Neuronal stem cell (in vitro differentiated cells): Measurements from ENCODE around the gene KLHDC4.
A peak's percentile ranks its signal among the peaks of the same experiment; 100 is the strongest.

Source experiments
- DNase-seq: peaks from one replicate; pipeline ENCODE4 v3.0.0-alpha.2; 2013; ENCODE audit warnings: low spot score
- H2AFZ ChIP-seq: one replicate; pipeline ENCODE4 v1.6.1; 2013; ENCODE audit warnings: mild to moderate bottlenecking, low read length, inconsistent platforms
- H2AK5ac ChIP-seq: 2 replicates; pipeline ENCODE4 v1.6.1; 2013; ENCODE audit warnings: low read depth, mild to moderate bottlenecking, inconsistent platforms, low read length, moderate library complexity, mixed read lengths
- H2BK120ac ChIP-seq: 2 replicates; pipeline ENCODE4 v1.6.1; 2013; ENCODE audit warnings: low read depth, mild to moderate bottlenecking, inconsistent platforms, low read length, moderate library complexity, mixed read lengths
- H2BK12ac ChIP-seq: one replicate; pipeline ENCODE4 v1.6.1; 2013; ENCODE audit warnings: low read length, inconsistent platforms
- H2BK15ac ChIP-seq: 2 replicates; pipeline ENCODE4 v1.6.1; 2013; ENCODE audit warnings: mild to moderate bottlenecking, low read length, inconsistent platforms, mixed read lengths
- H2BK5ac ChIP-seq: one replicate; pipeline ENCODE4 v1.6.1; 2013; ENCODE audit warnings: inconsistent platforms, mild to moderate bottlenecking, low read length, moderate library complexity
- H3K14ac ChIP-seq: one replicate; pipeline ENCODE4 v1.6.1; 2013; ENCODE audit warnings: low read length, inconsistent platforms
- H3K18ac ChIP-seq: 2 replicates; pipeline ENCODE4 v1.6.1; 2013; ENCODE audit warnings: low read length, inconsistent platforms
- H3K23ac ChIP-seq: 2 replicates; pipeline ENCODE4 v1.6.1; 2013; ENCODE audit warnings: low read depth, mild to moderate bottlenecking, mixed read lengths, low read length, inconsistent platforms; ENCODE audit not compliant: poor library complexity
- H3K27ac ChIP-seq: replicated peaks from 3 replicates; pipeline ENCODE4 v1.5.1; 2013; ENCODE audit warnings: low read length, inconsistent platforms
- H3K27me3 ChIP-seq, 3 experiments: 2 replicates each; pipeline ENCODE4 v1.6.1; 2013; ENCODE audit warnings: low read length in 3 of 3, mild to moderate bottlenecking in 2 of 3, inconsistent platforms in 1 of 3, low read depth in 1 of 3, mixed read lengths in 1 of 3, moderate library complexity in 1 of 3; ENCODE audit not compliant: control insufficient read depth in 3 of 3, insufficient read depth in 3 of 3
- H3K36me3 ChIP-seq, 2 donors: replicated peaks in 1 of 2; 2 replicates each; pipeline ENCODE4 v1.6.1; 2013; ENCODE audit warnings: low read length in 2 of 2; ENCODE audit not compliant: control insufficient read depth in 2 of 2, insufficient read depth in 2 of 2
- H3K4ac ChIP-seq: 2 replicates; pipeline ENCODE4 v1.6.1; 2013; ENCODE audit warnings: inconsistent platforms, mild to moderate bottlenecking, low read length, moderate library complexity
- H3K4me1 ChIP-seq, 2 donors: 1 replicate in 1 of 2; 2 replicates in 1 of 2; pipeline ENCODE4 v1.6.1; 2013; ENCODE audit warnings: low read length in 2 of 2, low read depth in 1 of 2; ENCODE audit not compliant: control insufficient read depth in 2 of 2, insufficient read depth in 1 of 2
- H3K4me2 ChIP-seq: one replicate; pipeline ENCODE4 v1.6.1; 2013; ENCODE audit warnings: mild to moderate bottlenecking, low read length, inconsistent platforms; ENCODE audit not compliant: insufficient read depth, poor library complexity, severe bottlenecking
- H3K4me3 ChIP-seq, 2 donors: 2 replicates each; pipeline ENCODE4 v1.5.1; 2013; ENCODE audit warnings: low read length in 2 of 2, mild to moderate bottlenecking in 2 of 2, inconsistent platforms in 1 of 2, moderate library complexity in 1 of 2
- H3K79me1 ChIP-seq: one replicate; pipeline ENCODE4 v1.6.1; 2013; ENCODE audit warnings: low read depth, mild to moderate bottlenecking, inconsistent platforms, low read length, moderate library complexity
- H3K9ac ChIP-seq: one replicate; pipeline ENCODE4 v1.6.1; 2013; ENCODE audit warnings: mild to moderate bottlenecking, low read depth, low read length, inconsistent platforms; ENCODE audit not compliant: poor library complexity
- H3K9me3 ChIP-seq, 2 donors: replicated peaks in 1 of 2; 2 replicates each; pipeline versions ENCODE3 to v1.6.1; 2013; ENCODE audit warnings: low read length in 2 of 2, mild to moderate bottlenecking in 2 of 2, inconsistent platforms in 1 of 2, low read depth in 1 of 2, mixed read lengths in 1 of 2, moderate library complexity in 1 of 2; ENCODE audit not compliant: control insufficient read depth in 2 of 2, insufficient read depth in 1 of 2
- H4K8ac ChIP-seq: one replicate; pipeline ENCODE4 v1.6.1; 2013; ENCODE audit warnings: low read depth, mild to moderate bottlenecking, inconsistent platforms, low read length, moderate library complexity
- H4K91ac ChIP-seq: one replicate; pipeline ENCODE4 v1.6.1; 2013; ENCODE audit warnings: low read length, low read depth, mild to moderate bottlenecking, inconsistent platforms; ENCODE audit not compliant: poor library complexity
- WGBS, 2 donors: extraction: QIAGEN DNeasy Blood & Tissue Kit; methylation state at CpG; one replicate each; pipeline ENCODE4 v1.1.7; 2013; ENCODE audit warnings: missing lambda C conversion rate in 2 of 2, mixed read lengths in 1 of 2; ENCODE audit not compliant: insufficient read length in 2 of 2, insufficient replicate concordance in 1 of 2; ENCODE audit errors: extremely low coverage in 2 of 2; 5-methylcytosine and 5-hydroxymethylcytosine counted together

Gene KLHDC4

DNA sequence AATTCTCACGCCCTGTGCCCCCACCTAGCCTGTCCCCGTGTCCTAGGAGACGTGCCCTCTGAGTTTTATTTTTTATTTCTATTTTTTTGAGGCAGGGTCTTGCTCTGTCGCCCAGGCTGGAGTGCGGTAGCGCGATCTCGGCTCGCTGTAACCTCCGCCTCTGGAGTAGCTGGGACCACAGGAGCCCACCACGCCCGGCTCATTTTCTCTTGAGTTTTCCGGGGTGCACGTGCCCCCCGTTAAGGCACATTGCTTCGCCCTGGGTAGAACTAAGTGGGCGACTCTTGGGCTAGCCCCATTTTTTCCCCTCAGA, 655 bp upstream of the KLHDC4 start:
- Histone ChIP-seq H3K23ac (no peak overlapping the region), H2BK15ac (no peak overlapping the region), H3K9me3 (no peaks in the 10 kb centered on the region), H3K14ac (no peak overlapping the region), H3K79me1 (peaks cover 10% of the 10 kb centered on the region), H2AFZ (peak overlapping the region; percentile 95), H3K9ac (no peak overlapping the region), H3K4ac (no peak overlapping the region), H4K91ac (no peak overlapping the region), H3K4me3 (peak overlapping the region; percentile 84 to 94), H2BK120ac (no peak overlapping the region), H2BK12ac (no peak overlapping the region), H3K36me3 (peaks cover 16 to 30% of the 10 kb centered on the region in 2 donors), H3K4me2 (peak overlapping the region; percentile 75), H3K27ac (no peak overlapping the region), H4K8ac (no peak overlapping the region), H3K18ac (no peak overlapping the region), H2BK5ac (no peak overlapping the region), H2AK5ac (peak overlapping the region; percentile 86), H3K27me3 (no peaks in the 10 kb centered on the region), H3K4me1 (peaks cover 5 to 8% of the 10 kb centered on the region in 2 donors)
- WGBS, 2 donors = no CpG with 5 or more reads among the region's 17 CpGs
- DNase-seq = no peak

GRCh38 chr16:87765473-87765775, 362 bp downstream of the KLHDC4 start:
- Histone ChIP-seq H4K91ac (no peak overlapping the region), H2AFZ (peak overlapping the region; percentile 95), H3K27ac (no peak overlapping the region), H3K36me3 (peaks cover 20 to 39% of the 10 kb centered on the region in 2 donors), H2BK12ac (no peak overlapping the region), H3K23ac (peak overlapping the region; percentile 92), H3K9ac (peak overlapping the region; percentile 93), H3K14ac (no peak overlapping the region), H3K9me3 (no peaks in the 10 kb centered on the region), H2BK15ac (no peak overlapping the region), H3K4me1 (peaks cover 5 to 8% of the 10 kb centered on the region in 2 donors), H3K27me3 (no peaks in the 10 kb centered on the region), H3K79me1 (peaks cover 12% of the 10 kb centered on the region), H2BK5ac (no peak overlapping the region), H3K4me2 (peak overlapping the region; percentile 75), H4K8ac (no peak overlapping the region), H3K4me3 (peak overlapping the region; percentile 84 to 94), H3K18ac (peak overlapping the region; percentile 90), H3K4ac (no peak overlapping the region), H2BK120ac (no peak overlapping the region), H2AK5ac (no peak overlapping the region)
- WGBS, 2 donors = no CpG with 5 or more reads among the region's 32 CpGs
- DNase-seq = no peak

DNA sequence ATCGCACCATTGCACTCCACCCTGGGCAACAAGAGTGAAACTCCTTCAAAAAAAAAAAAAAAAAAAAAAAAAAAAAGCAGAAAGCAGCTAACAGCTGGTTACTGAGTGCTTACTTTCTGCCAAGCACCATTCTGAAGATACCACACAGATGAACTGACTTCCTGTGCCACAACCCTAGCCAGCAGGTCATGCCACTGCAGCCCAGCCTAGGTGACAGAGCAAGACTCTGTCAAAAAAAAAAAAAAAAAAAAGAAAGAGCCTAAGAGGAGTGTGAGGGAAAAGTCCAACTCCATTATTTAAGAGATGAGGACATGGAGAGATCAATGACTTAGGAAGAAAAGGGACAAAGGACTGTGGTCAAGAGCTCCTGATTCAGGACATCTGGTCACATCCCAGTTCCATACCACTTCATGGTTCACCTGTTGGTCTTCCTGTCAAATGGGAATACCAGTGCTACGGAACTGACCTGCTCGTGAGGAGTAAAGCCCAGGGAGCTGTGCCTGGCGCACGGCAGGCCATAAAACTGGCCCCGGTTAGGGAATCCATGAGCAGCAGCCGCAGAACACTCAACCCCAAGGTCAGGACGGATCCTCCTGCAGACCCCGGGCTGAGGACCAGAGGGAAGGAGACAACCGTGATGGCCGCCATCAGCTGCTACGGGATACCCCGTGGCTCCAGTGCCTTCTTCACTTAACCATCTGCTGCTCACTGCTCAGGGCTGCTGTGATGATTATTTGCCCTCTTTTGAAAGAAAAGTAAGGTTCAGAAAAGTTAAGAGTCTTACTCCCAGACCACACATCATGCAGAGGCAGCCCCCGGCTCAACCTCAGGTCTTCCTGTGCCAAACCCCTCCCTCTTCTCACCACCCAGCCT, 950 bp downstream of the KLHDC4 start:
- Histone ChIP-seq H2BK120ac (no peak overlapping the region), H3K9ac (peak overlapping the region; percentile 93), H2BK5ac (no peak overlapping the region), H3K27ac (no peak overlapping the region), H2AK5ac (no peak overlapping the region), H3K14ac (no peak overlapping the region), H2AFZ (peak overlapping the region; percentile 95), H4K91ac (no peak overlapping the region), H3K4ac (no peak overlapping the region), H3K23ac (no peak overlapping the region), H3K18ac (no peak overlapping the region), H3K27me3 (no peaks in the 10 kb centered on the region), H3K9me3 (no peaks in the 10 kb centered on the region), H3K4me3 (peak overlapping the region; percentile 84 to 94), H3K4me1 (peaks cover 5 to 8% of the 10 kb centered on the region in 2 donors), H2BK12ac (no peak overlapping the region), H4K8ac (no peak overlapping the region), H3K79me1 (peaks cover 12% of the 10 kb centered on the region), H3K4me2 (peak overlapping the region; percentile 75), H2BK15ac (no peak overlapping the region), H3K36me3 (peaks cover 20 to 42% of the 10 kb centered on the region in 2 donors)
- DNase-seq = no peak
- no CpG with 5 or more reads among the region's 14 CpGs for WGBS, 2 donors

GRCh38 chr16:87762620-87763019, 3.2 kb downstream of the KLHDC4 start:
- Histone ChIP-seq H3K14ac (no peak overlapping the region), H3K4me2 (no peak overlapping the region), H3K4me3 (no peak overlapping the region), H2AFZ (no peak overlapping the region), H2BK120ac (no peak overlapping the region), H3K23ac (no peak overlapping the region), H4K8ac (no peak overlapping the region), H3K36me3 (peaks cover 23 to 57% of the 10 kb centered on the region in 2 donors), H3K4me1 (peaks cover 5 to 8% of the 10 kb centered on the region in 2 donors), H3K27me3 (no peaks in the 10 kb centered on the region), H3K27ac (no peak overlapping the region), H3K9me3 (no peaks in the 10 kb centered on the region), H3K79me1 (peaks cover 12% of the 10 kb centered on the region), H2BK12ac (no peak overlapping the region), H2AK5ac (no peak overlapping the region), H3K4ac (no peak overlapping the region), H3K18ac (no peak overlapping the region), H4K91ac (no peak overlapping the region), H3K9ac (no peak overlapping the region), H2BK5ac (no peak overlapping the region), H2BK15ac (no peak overlapping the region)
- no peak for DNase-seq
- no CpG with 5 or more reads among the region's 9 CpGs for WGBS, 2 donors
